Fibroblast of lung (primary cell): Measurements from ENCODE around the gene NUP98.
A peak's percentile ranks its signal among the peaks of the same experiment; 100 is the strongest.

Experiments
- CTCF ChIP-seq, 2 donors: IDR thresholded peaks in 1 of 2; conservative IDR thresholded peaks in 1 of 2; 1 replicate in 1 of 2; 2 replicates in 1 of 2; pipeline ENCODE4 v1.5.1; 2011 to 2012; ENCODE audit warnings: low read length in 2 of 2, control low read depth in 1 of 2, inconsistent platforms in 1 of 2, low read depth in 1 of 2, mild to moderate bottlenecking in 1 of 2
- EZH2 ChIP-seq: IDR thresholded peaks from 2 replicates; pipeline ENCODE4 v1.5.1; 2012; ENCODE audit warnings: low read length, control low read depth, mild to moderate bottlenecking; ENCODE audit errors: missing control alignments

- TF ChIP-seq EZH2, result no peak
- peak; percentile 14 to 22 for TF ChIP-seq CTCF (conservative IDR thresholded peaks at IDR 0.05 in 1 of 2, IDR thresholded peaks at IDR 0.05 in 1 of 2; ENCODE audit: low read depth in 1 of 2, low read length in 2 of 2)
Measured at GRCh38 chr11:3808861-3809623, 11.7 kb upstream of the NUP98 start.
